Measurements from ENCODE around the gene HEATR9. TPM values are rescaled to one million over a fixed set of nuclear protein-coding genes. Genes with fewer than 3 reads are reported as not detected.

The HEATR9 gene
- total and polyA plus RNA-seq, 7 experiments from 2014 or later = 0.09 to 1.9 (median 0.22) TPM; not detected in 4

GRCh38 chr17:35808240-35808961 lies 60.3 kb downstream of the HEATR9 start:
- Histone ChIP-seq H3K4me3 (ENCODE audit: low read length) (peak overlapping the region; percentile 91), H3K4me1 (ENCODE audit: control insufficient read depth in 2 of 2, insufficient read depth in 2 of 2, low read length in 2 of 2) (peaks cover 33 to 37% of the 10 kb centered on the region in 2 donors), H3K36me3 (ENCODE audit: control insufficient read depth in 2 of 3, insufficient read depth in 3 of 3, low read length in 3 of 3) (peaks cover 0 to 9% (median 0%) of the 10 kb centered on the region in 3 experiments), H3K27ac (ENCODE audit: low read depth, low read length) (peak overlapping the region; percentile 83), H3K27me3 (ENCODE audit: control insufficient read depth in 2 of 2, insufficient read depth in 2 of 2, low read length in 2 of 2) (no peaks in the 10 kb centered on the region), H3K9me3 (ENCODE audit: control insufficient read depth in 2 of 3, low read length in 3 of 3) (no peaks in the 10 kb centered on the region)
- Mint-ChIP-seq H3K27ac (peak overlapping the region; percentile 91 to 99 (median 97)), H3K27me3 (no peaks in the 10 kb centered on the region), H3K36me3 (no peaks in the 10 kb centered on the region), H3K9me3 (no peaks in the 10 kb centered on the region), H3K4me1 (peaks cover 26 to 63% (median 53%) of the 10 kb centered on the region in 7 donors), H3K4me3 (peak overlapping the region; percentile 86 to 99 (median 96))
- intact Hi-C loops (cut with micrococcal nuclease) = loop anchor here (2.0 to 10.0 kb wide), 10 partner anchors 196 to 1139 kb away; partner anchors contain the start of genes SLFN5 (in 2 of the 2), AATF (in 1 of the 2), AP2B1 (in 1 of the 2) and LIG3 (in 1 of the 2)
- ATAC-seq (no peak), DNase-seq (no peak)
- CTCF ChIA-PET = interaction anchor here (0.6 to 9.0 kb wide), 16 partner anchors 8 to 230 kb away, joined by 3 to 222 read pairs (median 5); partner anchors contain the start of genes C17orf50, MMP28 and PEX12
- POLR2A ChIA-PET = interaction anchor here (0.6 to 5.7 kb wide), 32 partner anchors 8 to 846 kb away, joined by 3 to 108 read pairs (median 4); partner anchors contain the start of genes AP2B1, C17orf50, LIG3 and MMP28

GRCh38 chr17:35807371-35808144 lies 61.1 kb downstream of the HEATR9 start:
- DNase-seq (no peak), ATAC-seq (no peak)
- H3K27ac Mint-ChIP-seq = peak overlapping the region; percentile 91 to 99 (median 97)
- no peaks in the 10 kb centered on the region for H3K9me3 Mint-ChIP-seq
- peaks cover 21 to 63% (median 51%) of the 10 kb centered on the region in 7 donors for H3K4me1 Mint-ChIP-seq
- Histone ChIP-seq H3K9me3 (ENCODE audit: control insufficient read depth in 2 of 3, low read length in 3 of 3) (no peaks in the 10 kb centered on the region), H3K27ac (ENCODE audit: low read depth, low read length) (peak overlapping the region; percentile 83), H3K36me3 (ENCODE audit: control insufficient read depth in 2 of 3, insufficient read depth in 3 of 3, low read length in 3 of 3) (peaks cover 0 to 9% (median 0%) of the 10 kb centered on the region in 3 experiments), H3K4me3 (ENCODE audit: low read length) (no peak overlapping the region), H3K4me1 (ENCODE audit: control insufficient read depth in 2 of 2, insufficient read depth in 2 of 2, low read length in 2 of 2) (peaks cover 29 to 34% of the 10 kb centered on the region in 2 donors), H3K27me3 (ENCODE audit: control insufficient read depth in 2 of 2, insufficient read depth in 2 of 2, low read length in 2 of 2) (no peaks in the 10 kb centered on the region)
- no peaks in the 10 kb centered on the region for H3K27me3 Mint-ChIP-seq
- ChIA-PET CTCF (interaction anchor here (0.6 to 9.0 kb wide), 10 partner anchors 7 to 1425 kb away, joined by 3 to 222 read pairs (median 6); partner anchors contain the start of genes C17orf50 and MMP28), POLR2A (interaction anchor here (1.2 to 5.7 kb wide), 8 partner anchors 11 to 647 kb away, joined by 3 to 108 read pairs (median 5); partner anchors contain the start of genes C17orf50 and MMP28)
- peak overlapping the region in 8 of 10 donors; percentile 14 to 97 (median 95) for H3K4me3 Mint-ChIP-seq
- intact Hi-C loops (cut with micrococcal nuclease) = loop anchor here (2.0 to 10.0 kb wide), 10 partner anchors 195 to 1140 kb away; partner anchors contain the start of genes SLFN5 (in 2 of the 2), AATF (in 1 of the 2), AP2B1 (in 1 of the 2) and LIG3 (in 1 of the 2)
- H3K36me3 Mint-ChIP-seq = no peaks in the 10 kb centered on the region

Other genes with a start within 250 kb of the HEATR9 start
- gene RASL10B, start 137.3 kb downstream of the HEATR9 start, total RNA-seq = under 1 TPM; 0.34 to 0.76 (median 0.60) TPM
- gene RASL10B, start 137.3 kb downstream of the HEATR9 start, polyA plus RNA-seq = under 1 TPM; 0.14 to 0.37 TPM
- gene GAS2L2, start 115.7 kb downstream of the HEATR9 start, total RNA-seq = under 1 TPM in 4 of 5 experiments, not detected in 1; 0.16 to 0.49 (median 0.24) TPM
- not detected for gene GAS2L2, start 115.7 kb downstream of the HEATR9 start, polyA plus RNA-seq
- gene C17orf50, start 108.0 kb downstream of the HEATR9 start, total RNA-seq = not detected
- under 1 TPM in 1 of 2 donors, not detected in 1; 0.27 TPM for gene C17orf50, start 108.0 kb downstream of the HEATR9 start, polyA plus RNA-seq
- gene MMP28, start 73.2 kb downstream of the HEATR9 start, total RNA-seq = 10 to 100 TPM in 3 of 5 experiments, 1 to 10 TPM in 1, not detected in 1; 2.9 to 15.1 (median 14.0) TPM
- gene MMP28, start 73.2 kb downstream of the HEATR9 start, polyA plus RNA-seq = 10 to 100 TPM; 19.7 to 33.1 TPM
- 100 to 1,000 TPM; 162 to 281 (median 243) TPM for gene TAF15, start 59.4 kb downstream of the HEATR9 start, total RNA-seq
- gene TAF15, start 59.4 kb downstream of the HEATR9 start, polyA plus RNA-seq = 10 to 100 TPM; 27.8 to 30.2 TPM
- gene CCL5, start 11.5 kb upstream of the HEATR9 start, total RNA-seq = 100 to 1,000 TPM in 1 of 5 experiments, 10 to 100 TPM in 4; 17.0 to 192 (median 29.1) TPM
- 1 to 10 TPM; 2.8 to 4.1 TPM for gene CCL5, start 11.5 kb upstream of the HEATR9 start, polyA plus RNA-seq
- gene RDM1, start 61.9 kb upstream of the HEATR9 start, total RNA-seq = 1 to 10 TPM in 1 of 5 experiments, not detected in 4; 6.9 TPM
- under 1 TPM in 1 of 2 donors, not detected in 1; 0.39 TPM for gene RDM1, start 61.9 kb upstream of the HEATR9 start, polyA plus RNA-seq
- not detected for gene LYZL6, start 74.8 kb upstream of the HEATR9 start, total RNA-seq
- gene LYZL6, start 74.8 kb upstream of the HEATR9 start, polyA plus RNA-seq = not detected
- not detected for gene CCL16, start 112.6 kb upstream of the HEATR9 start, total RNA-seq
- not detected for gene CCL16, start 112.6 kb upstream of the HEATR9 start, polyA plus RNA-seq
- not detected for gene CCL14, start 117.8 kb upstream of the HEATR9 start, total RNA-seq
- not detected for gene CCL14, start 117.8 kb upstream of the HEATR9 start, polyA plus RNA-seq
- not detected for gene CCL15, start 132.7 kb upstream of the HEATR9 start, total RNA-seq
- not detected for gene CCL15, start 132.7 kb upstream of the HEATR9 start, polyA plus RNA-seq
- not detected for gene CCL23, start 149.1 kb upstream of the HEATR9 start, total RNA-seq
- not detected for gene CCL23, start 149.1 kb upstream of the HEATR9 start, polyA plus RNA-seq
- gene CCL18, start 195.4 kb upstream of the HEATR9 start, total RNA-seq = not detected
- gene CCL18, start 195.4 kb upstream of the HEATR9 start, polyA plus RNA-seq = not detected
- 10 to 100 TPM in 3 of 5 experiments, 1 to 10 TPM in 2; 1.6 to 72.5 (median 44.0) TPM for gene CCL3, start 221.3 kb upstream of the HEATR9 start, total RNA-seq
- not detected for gene CCL3, start 221.3 kb upstream of the HEATR9 start, polyA plus RNA-seq
- gene CCL4, start 234.9 kb upstream of the HEATR9 start, total RNA-seq = 10 to 100 TPM in 3 of 5 experiments, 1 to 10 TPM in 2; 1.6 to 35.6 (median 12.8) TPM
- gene CCL4, start 234.9 kb upstream of the HEATR9 start, polyA plus RNA-seq = under 1 TPM; 0.74 to 0.96 TPM

Measured in naive thymus-derived CD4-positive, alpha-beta T cell (primary cell).